ENCODE measurements around the gene USP24. TPM values are rescaled to one million over a fixed set of nuclear protein-coding genes. Genes with fewer than 3 reads are reported as not detected.

USP24 gene
- total RNA-seq, 1 experiment from 2014 or later, result 35.3 TPM

GRCh38 chr1:55257958-55258357 is 42.8 kb upstream of the USP24 start:
- H3K14ac ChIP-seq (ENCODE audit: insufficient read depth, low read length), result no peak overlapping the region
- no peak overlapping the region for H3K56ac ChIP-seq (ENCODE audit: insufficient read length, low read depth, low read length)
- H4K8ac ChIP-seq (replicated peaks; ENCODE audit: insufficient read length, low read depth, low read length), result no peak overlapping the region
- no peaks in the 10 kb centered on the region for H3K79me2 ChIP-seq (ENCODE audit: insufficient read depth, low read length)
- no CpG with 5 or more reads among the region's 3 CpGs for WGBS (ENCODE audit: extremely low coverage, insufficient read length, low lambda C conversion rate)
- no peak overlapping the region for H3K18ac ChIP-seq (ENCODE audit: insufficient read length, low read depth, low read length)
- H3K23me2 ChIP-seq (ENCODE audit: insufficient read length, low read depth, low read length, poor library complexity, severe bottlenecking), result no peaks in the 10 kb centered on the region
- H2BK20ac ChIP-seq (ENCODE audit: low read depth, low read length, poor library complexity, severe bottlenecking), result no peak overlapping the region
- H2BK12ac ChIP-seq (ENCODE audit: insufficient read length, low read depth, low read length), result no peak overlapping the region
- DNase-seq, result no peak
- no peak overlapping the region for H2BK120ac ChIP-seq (ENCODE audit: low read depth, low read length, poor library complexity, severe bottlenecking)
- no peak overlapping the region for H3K23ac ChIP-seq (ENCODE audit: insufficient read length, low read depth, low read length)
- no peak overlapping the region for H2BK5ac ChIP-seq (ENCODE audit: insufficient read length, low read length)
- no peaks in the 10 kb centered on the region for H3K36me3 Mint-ChIP-seq (ENCODE audit: insufficient read depth in 1 of 3, low read depth in 3 of 3)
- no peak overlapping the region for H3K4ac ChIP-seq (ENCODE audit: low read depth, low read length)
- no peak overlapping the region for H4K5ac ChIP-seq (ENCODE audit: insufficient read length, low read depth, low read length)
- H2BK15ac ChIP-seq (ENCODE audit: low read depth, low read length), result 0 out of 2 replicates have a peak overlapping the region, but pooled peaks have one; percentile 13
- H2AFZ ChIP-seq (ENCODE audit: low read length), result no peak overlapping the region
- H3K9me3 Mint-ChIP-seq, result no peaks in the 10 kb centered on the region
- H3K27ac Mint-ChIP-seq, result no peak overlapping the region
- TF ChIP-seq CTCF (conservative IDR thresholded peaks at IDR 0.05), result no peak
- H3K27ac ChIP-seq (ENCODE audit: insufficient read length, low read depth, low read length), result no peak overlapping the region
- no peak overlapping the region for H3K4me2 ChIP-seq (ENCODE audit: insufficient read depth, insufficient read length, low read length)
- no peaks in the 10 kb centered on the region for H3K4me1 ChIP-seq (ENCODE audit: insufficient read depth, low read length)
- no peaks in the 10 kb centered on the region for H4K20me1 ChIP-seq (ENCODE audit: control insufficient read depth, insufficient read depth, insufficient read length)
- no peak overlapping the region for H4K91ac ChIP-seq (ENCODE audit: insufficient read length, low read depth, low read length)
- no peak overlapping the region for H3K4me3 Mint-ChIP-seq
- no peak overlapping the region for H3K9ac ChIP-seq (ENCODE audit: extremely low read depth, insufficient read length, low read length)
- H3K79me1 ChIP-seq (ENCODE audit: insufficient read depth, low read depth, low read length, poor library complexity, severe bottlenecking), result no peaks in the 10 kb centered on the region
- no peaks in the 10 kb centered on the region for H3K27me3 Mint-ChIP-seq (ENCODE audit: low read depth)
- no peak overlapping the region for H2AK5ac ChIP-seq (ENCODE audit: insufficient read length, low read length)
- H3K4me1 Mint-ChIP-seq, result peaks cover 0 to 3% of the 10 kb centered on the region in 2 experiments; a peak in 1 of 4 replicates
- H3K27me3 ChIP-seq (ENCODE audit: insufficient read depth, low read length), result no peaks in the 10 kb centered on the region
- no peaks in the 10 kb centered on the region for H3K9me3 ChIP-seq (ENCODE audit: control insufficient read depth, low read depth, low read length)
- H3T11ph ChIP-seq (ENCODE audit: low read length), result no peak overlapping the region

Data from H9 (cell line).